ENCODE results near the gene PHF23.
A peak's percentile ranks its signal among the peaks of the same experiment; 100 is the strongest.

The PHF23 gene

DNA sequence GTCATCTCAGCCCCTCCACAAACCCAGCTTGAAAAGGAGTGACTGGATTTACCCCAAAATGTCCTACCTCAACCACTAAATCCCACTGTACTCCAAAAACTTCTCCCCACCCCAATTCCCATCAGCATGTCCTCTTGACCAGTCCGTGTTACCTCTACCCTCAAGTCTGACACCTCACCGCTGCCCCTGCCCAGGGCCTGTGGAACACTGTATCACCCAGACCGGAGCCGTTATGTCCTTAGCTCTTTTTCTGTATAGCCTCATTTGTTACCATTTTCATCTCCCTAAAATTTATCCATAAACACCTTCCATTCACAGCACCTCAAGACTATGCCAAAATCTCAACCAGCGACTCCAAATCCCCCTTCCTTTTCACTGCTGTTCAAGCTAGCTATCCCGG, 2.4 kb downstream of the PHF23 start:
- peak overlapping the region; percentile 99; the same call in 1 of the 2 replicates for H3K4me3 ChIP-seq (ENCODE audit: low read depth, low read length)
- TF ChIP-seq, protein P1, sequence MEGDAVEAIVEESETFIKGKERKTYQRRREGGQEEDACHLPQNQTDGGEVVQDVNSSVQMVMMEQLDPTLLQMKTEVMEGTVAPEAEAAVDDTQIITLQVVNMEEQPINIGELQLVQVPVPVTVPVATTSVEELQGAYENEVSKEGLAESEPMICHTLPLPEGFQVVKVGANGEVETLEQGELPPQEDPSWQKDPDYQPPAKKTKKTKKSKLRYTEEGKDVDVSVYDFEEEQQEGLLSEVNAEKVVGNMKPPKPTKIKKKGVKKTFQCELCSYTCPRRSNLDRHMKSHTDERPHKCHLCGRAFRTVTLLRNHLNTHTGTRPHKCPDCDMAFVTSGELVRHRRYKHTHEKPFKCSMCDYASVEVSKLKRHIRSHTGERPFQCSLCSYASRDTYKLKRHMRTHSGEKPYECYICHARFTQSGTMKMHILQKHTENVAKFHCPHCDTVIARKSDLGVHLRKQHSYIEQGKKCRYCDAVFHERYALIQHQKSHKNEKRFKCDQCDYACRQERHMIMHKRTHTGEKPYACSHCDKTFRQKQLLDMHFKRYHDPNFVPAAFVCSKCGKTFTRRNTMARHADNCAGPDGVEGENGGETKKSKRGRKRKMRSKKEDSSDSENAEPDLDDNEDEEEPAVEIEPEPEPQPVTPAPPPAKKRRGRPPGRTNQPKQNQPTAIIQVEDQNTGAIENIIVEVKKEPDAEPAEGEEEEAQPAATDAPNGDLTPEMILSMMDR (IDR thresholded peaks at IDR 0.05; ENCODE audit: low read depth, low read length), result no peak

DNA sequence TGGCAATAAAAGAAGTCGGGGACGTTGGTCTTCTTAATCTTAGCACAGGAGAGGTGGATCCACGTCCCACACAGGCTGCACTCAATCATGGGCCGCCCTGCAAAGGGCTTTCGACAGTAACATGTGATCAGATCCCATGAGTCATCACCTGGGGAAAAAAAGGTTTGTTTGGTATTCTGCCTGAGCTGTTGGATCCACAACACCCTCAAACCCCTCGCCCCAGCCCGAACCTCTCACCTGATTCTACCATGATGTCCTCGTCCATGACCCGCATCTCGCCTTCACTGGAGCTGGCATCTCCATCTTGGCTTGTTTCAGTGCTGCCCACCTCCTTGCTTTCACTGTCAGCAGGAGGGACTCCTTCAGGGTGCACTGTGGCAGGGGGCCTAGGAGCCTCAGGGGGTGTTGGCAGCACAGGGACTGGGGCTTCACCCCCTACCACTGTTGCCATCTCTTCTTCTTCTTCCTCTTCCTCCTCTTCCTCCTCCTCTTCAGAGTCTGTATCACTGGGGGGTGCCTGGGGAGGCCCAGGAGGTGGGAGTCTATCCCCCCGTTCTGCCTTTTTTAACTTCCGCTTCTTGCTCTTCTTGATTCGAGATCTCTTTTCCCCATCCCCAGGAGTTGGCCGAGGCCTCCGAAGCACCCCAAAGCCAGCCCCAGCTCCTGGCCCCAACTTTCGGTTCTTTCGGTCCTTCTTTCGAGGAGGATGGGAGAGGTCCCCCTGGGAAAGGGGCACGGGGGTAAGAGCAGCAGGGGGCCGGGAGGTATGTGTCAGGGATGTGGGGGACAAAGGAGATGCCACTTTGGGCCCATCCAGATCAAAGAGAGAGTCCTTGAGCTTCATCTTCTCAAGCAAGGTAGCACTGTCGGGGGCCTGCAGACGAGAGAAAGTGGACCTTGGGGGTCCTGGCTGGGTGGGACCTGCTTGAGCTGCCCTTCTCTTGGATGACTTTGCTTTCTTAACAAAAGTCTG, 3.3 kb downstream of the PHF23 start:
- H3K4me3 ChIP-seq (ENCODE audit: low read depth, low read length), result no peak overlapping the region
- TF ChIP-seq, protein P1 (IDR thresholded peaks at IDR 0.05; ENCODE audit: low read depth, low read length), result no peak

DNA sequence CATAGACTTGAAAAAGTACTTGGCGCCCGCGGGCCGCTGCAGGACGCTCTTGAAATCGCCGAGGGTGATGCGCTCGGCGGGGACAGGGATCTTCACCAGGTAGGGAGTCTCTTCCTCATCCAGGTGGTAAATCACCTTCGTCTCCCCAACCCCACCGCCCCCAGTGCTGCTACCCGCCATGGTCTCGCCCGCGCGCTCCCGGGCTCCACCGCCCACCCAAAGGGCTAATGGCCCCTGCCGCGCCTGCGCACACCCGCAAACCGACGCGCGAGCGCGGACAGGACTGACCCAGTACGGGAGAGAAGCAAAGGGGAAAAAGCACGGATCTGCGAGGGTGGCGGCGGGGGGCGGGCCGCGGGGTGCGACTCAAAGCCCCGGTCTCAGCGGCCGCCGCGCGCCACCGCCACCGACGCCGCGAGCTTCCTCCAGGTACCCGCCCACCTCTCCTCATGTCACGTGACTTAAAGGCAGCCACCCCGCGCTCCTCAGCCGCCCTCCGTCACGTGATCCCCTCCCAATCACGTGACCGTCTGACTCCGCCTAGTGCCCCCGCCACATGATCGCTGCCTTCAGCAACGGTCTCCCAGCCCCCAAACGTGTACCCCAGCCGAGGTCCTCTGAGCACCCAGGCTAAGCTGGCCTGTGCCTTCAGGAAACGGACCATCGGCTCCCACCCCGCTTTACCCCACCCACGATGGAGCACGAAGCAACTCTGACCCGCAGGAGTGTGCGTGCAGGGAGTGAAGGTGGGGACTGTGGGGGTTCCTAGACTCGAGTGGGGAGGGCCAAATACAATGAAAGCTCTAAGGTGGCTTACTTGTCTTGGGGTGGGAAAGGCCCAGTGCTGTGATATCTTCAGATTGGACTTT, 4.9 kb downstream of the PHF23 start, which contains the start of gene DVL2:
DVL2 (minus strand) TSS at position 435 of the 869 bp plus-strand sequence; CDS start at position 180, 255 bp downstream.
- TF ChIP-seq, protein P1 (IDR thresholded peaks at IDR 0.05; ENCODE audit: low read depth, low read length), result no peak
- H3K4me3 ChIP-seq (ENCODE audit: low read depth, low read length), result peak within 1 kb of the TSS; percentile 87

DNA sequence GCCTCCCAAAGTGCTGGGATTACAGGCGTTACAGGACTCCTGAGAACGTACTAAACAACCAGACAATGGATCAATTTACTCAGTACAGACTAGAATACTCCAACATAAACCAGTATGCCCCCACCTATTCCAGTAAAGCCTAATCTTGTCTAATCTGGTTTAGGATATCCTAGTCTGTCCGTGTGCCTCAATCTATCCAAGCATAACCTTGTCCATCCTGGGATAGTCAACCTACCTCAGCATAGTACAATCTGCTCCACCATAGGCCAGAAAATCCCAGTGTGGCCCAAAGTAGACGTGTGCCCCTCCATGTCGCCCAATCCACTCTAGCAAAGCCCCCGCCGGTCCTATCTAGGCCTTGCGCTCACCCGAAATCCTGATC, 5.6 kb downstream of the PHF23 start:
- H3K4me3 ChIP-seq (ENCODE audit: low read depth, low read length), result peak overlapping the region; percentile 87
- TF ChIP-seq, protein P1 (IDR thresholded peaks at IDR 0.05; ENCODE audit: low read depth, low read length), result no peak

DNA sequence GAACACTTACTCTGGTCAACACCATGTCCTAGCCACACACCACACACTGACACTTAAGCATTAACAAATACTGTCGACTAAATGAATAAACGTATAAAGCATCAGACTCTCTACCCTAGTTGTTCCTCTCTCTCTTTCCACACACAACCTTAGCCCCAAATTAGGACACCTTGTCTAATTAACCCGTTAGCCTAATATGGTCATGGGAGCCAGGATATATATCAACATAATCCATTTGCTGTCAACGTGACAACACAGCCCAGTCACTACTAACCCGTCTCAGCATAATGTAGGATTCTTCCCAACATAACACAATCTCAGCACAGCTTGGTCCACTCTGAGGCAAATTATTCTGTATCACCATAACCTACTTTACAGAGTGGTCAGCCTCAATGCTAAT, 7.1 kb downstream of the PHF23 start:
- no peak overlapping the region for H3K4me3 ChIP-seq (ENCODE audit: low read depth, low read length)
- TF ChIP-seq, protein P1 (IDR thresholded peaks at IDR 0.05; ENCODE audit: low read depth, low read length), result no peak

DNA sequence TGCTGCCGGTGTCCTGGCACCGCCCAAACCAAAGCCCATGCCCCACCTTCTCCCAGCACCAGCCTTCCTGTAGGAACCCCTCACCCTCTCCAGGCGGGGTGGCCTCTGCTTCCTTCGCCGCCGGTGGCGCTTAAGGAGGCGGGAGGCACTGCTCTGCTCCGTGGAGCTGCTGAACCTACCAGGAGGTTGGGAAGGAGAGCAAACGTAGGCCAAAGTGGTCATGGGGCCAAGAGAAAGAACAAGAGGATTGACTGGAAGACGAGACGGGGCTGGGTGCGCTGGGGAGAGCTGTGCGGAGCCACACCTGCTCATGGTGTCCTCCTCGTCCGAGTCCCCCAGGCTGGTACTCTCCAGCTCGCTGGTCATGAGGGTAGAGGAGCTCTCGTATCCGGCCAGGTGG, 9.8 kb downstream of the PHF23 start:
- TF ChIP-seq, protein P1 (IDR thresholded peaks at IDR 0.05; ENCODE audit: low read depth, low read length), result no peak
- no peak overlapping the region for H3K4me3 ChIP-seq (ENCODE audit: low read depth, low read length)
